Fibroblast of lung (primary cell): ENCODE measurements around the gene COL6A2.

Experiments
- EZH2 ChIP-seq: IDR thresholded peaks from 2 replicates; pipeline ENCODE4 v1.5.1; 2012; ENCODE audit warnings: low read length, control low read depth, mild to moderate bottlenecking; ENCODE audit errors: missing control alignments
- TF ChIP-seq, protein P1 (sequence below), 2 donors: IDR thresholded peaks in 1 of 2; conservative IDR thresholded peaks in 1 of 2; 1 replicate in 1 of 2; 2 replicates in 1 of 2; pipeline ENCODE4 v1.5.1; 2011 to 2012; ENCODE audit warnings: low read length in 2 of 2, control low read depth in 1 of 2, inconsistent platforms in 1 of 2, low read depth in 1 of 2, mild to moderate bottlenecking in 1 of 2

DNA sequence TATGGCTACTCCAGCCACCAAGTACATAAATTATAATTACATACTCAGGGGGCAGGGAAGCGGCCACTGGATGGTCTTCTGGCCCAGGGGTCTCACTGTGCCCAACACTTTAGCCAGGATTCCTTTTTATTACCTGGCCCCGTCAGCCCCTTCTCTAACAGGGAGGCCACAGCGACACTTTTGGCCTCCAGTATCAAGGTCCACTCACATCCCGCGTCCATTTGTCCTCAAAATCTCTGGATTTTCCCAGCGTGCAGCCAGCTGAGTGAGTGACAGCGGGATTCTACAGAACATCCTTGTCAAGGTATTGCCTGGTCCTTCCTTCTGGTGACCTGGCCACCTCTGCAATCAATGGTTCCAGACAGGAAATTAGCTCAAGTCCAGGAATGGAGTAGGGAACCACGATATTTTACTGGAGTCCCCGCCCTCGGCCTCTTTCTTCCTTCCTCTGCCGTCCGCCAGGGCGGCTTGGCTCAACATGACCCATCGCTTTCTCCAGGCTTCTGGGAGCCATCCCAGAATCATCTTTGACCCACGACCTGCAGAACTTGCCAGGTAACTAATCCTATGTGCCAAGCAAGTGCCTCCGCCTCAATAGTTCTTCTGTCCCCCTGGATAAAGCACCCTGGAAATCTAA, 2.7 kb upstream of the COL6A2 start:
- TF ChIP-seq, protein P1, sequence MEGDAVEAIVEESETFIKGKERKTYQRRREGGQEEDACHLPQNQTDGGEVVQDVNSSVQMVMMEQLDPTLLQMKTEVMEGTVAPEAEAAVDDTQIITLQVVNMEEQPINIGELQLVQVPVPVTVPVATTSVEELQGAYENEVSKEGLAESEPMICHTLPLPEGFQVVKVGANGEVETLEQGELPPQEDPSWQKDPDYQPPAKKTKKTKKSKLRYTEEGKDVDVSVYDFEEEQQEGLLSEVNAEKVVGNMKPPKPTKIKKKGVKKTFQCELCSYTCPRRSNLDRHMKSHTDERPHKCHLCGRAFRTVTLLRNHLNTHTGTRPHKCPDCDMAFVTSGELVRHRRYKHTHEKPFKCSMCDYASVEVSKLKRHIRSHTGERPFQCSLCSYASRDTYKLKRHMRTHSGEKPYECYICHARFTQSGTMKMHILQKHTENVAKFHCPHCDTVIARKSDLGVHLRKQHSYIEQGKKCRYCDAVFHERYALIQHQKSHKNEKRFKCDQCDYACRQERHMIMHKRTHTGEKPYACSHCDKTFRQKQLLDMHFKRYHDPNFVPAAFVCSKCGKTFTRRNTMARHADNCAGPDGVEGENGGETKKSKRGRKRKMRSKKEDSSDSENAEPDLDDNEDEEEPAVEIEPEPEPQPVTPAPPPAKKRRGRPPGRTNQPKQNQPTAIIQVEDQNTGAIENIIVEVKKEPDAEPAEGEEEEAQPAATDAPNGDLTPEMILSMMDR (conservative IDR thresholded peaks at IDR 0.05 in 1 of 2, IDR thresholded peaks at IDR 0.05 in 1 of 2; ENCODE audit: low read depth in 1 of 2, low read length in 2 of 2): no peak
- no peak for TF ChIP-seq EZH2
